ENCODE results near the gene GUCY2C. TPM values are rescaled to one million over a fixed set of nuclear protein-coding genes. Genes with fewer than 3 reads are reported as not detected.

Gene GUCY2C
- total and polyA plus RNA-seq, 2 donors (not counting 3 experiments of a cell fraction or from before 2014, with no cell fraction given), result not detected

- CTCF ChIA-PET, result interaction anchor here (1.1 kb wide), 1 partner anchor 28 kb away, joined by 3 read pairs; no protein-coding TSS in a partner anchor
- no TSS peak for BruUV-seq (replicated peaks)
These were observed 60.6 kb downstream of the GUCY2C start for GRCh38 chr12:14635776-14636175.

More at GRCh38 chr12:14635776-14636175, 60.6 kb downstream of the GUCY2C start:
- Histone ChIP-seq H3K36me3 (ENCODE audit: control insufficient read depth in 2 of 2, extremely low read depth in 1 of 2, insufficient read depth in 2 of 2, low read length in 2 of 2) (no peaks in the 10 kb centered on the region), H3K4me1 (ENCODE audit: control insufficient read depth, extremely low read depth, insufficient read depth, low read length) (peaks cover 2% of the 10 kb centered on the region), H3K79me2 (ENCODE audit: control insufficient read depth, insufficient read depth, low read length) (no peaks in the 10 kb centered on the region), H3K4me3 (replicated peaks in 1 of 3; ENCODE audit: insufficient read depth in 1 of 3, low read depth in 1 of 3, low read length in 3 of 3) (no peak overlapping the region), H3K27me3 (ENCODE audit: control insufficient read depth in 2 of 2, insufficient read depth in 2 of 2, low read length in 2 of 2) (no peaks in the 10 kb centered on the region), H4K20me1 (replicated peaks; ENCODE audit: control insufficient read depth, extremely low read depth, insufficient read depth, low read length) (no peaks in the 10 kb centered on the region), H3K9ac (replicated peaks; ENCODE audit: extremely low read depth, insufficient read depth, low read length) (no peak overlapping the region), H3K27ac (ENCODE audit: insufficient read depth, low read depth, low read length) (no peak overlapping the region), H3K4me2 (ENCODE audit: insufficient read depth, low read length) (no peak overlapping the region), H3K9me3 (replicated peaks; ENCODE audit: control insufficient read depth, insufficient read depth, low read length) (no peaks in the 10 kb centered on the region), H2AFZ (ENCODE audit: low read depth, low read length) (no peak overlapping the region), H3K9me1 (replicated peaks; ENCODE audit: control insufficient read depth, extremely low read depth, insufficient read depth, low read length) (no peaks in the 10 kb centered on the region)
- DNase-seq (ENCODE audit: low read depth, low spot score), result no peak
- POLR2A ChIA-PET, result no interaction called here
- intact Hi-C loops (cut with micrococcal nuclease) (no loop called here), dilution Hi-C loops (cut with MboI; ENCODE audit: extremely low pct_ligation_motif_present, low sequenced_read_pairs) (no loop called here)
- TF ChIP-seq EZH2 (IDR thresholded peaks at IDR 0.05; ENCODE audit: borderline replicate concordance, low read depth, low read length, severe bottlenecking) (no peak), GATA2 (IDR thresholded peaks at IDR 0.05; ENCODE audit: insufficient read depth, insufficient read length, low read depth, low read length) (no peak), POLR2A (IDR thresholded peaks at IDR 0.05; ENCODE audit: low read depth, low read length) (no peak), MYC (IDR thresholded peaks at IDR 0.05; ENCODE audit: low read depth, low read length) (no peak), POLR2AphosphoS5 (IDR thresholded peaks at IDR 0.05; ENCODE audit: insufficient read depth, low read depth, low read length) (no peak), FOS (IDR thresholded peaks at IDR 0.05; ENCODE audit: borderline replicate concordance, insufficient read depth, low read length) (no peak), CTCF (IDR thresholded peaks at IDR 0.05; ENCODE audit: extremely low read depth in 1 of 2, insufficient read depth in 1 of 2, low read depth in 1 of 2, low read length in 2 of 2) (no peak), MAX (IDR thresholded peaks at IDR 0.05; ENCODE audit: insufficient read depth, insufficient read length) (no peak), JUN (IDR thresholded peaks at IDR 0.05; ENCODE audit: borderline replicate concordance, insufficient read depth, insufficient read length, low read depth) (no peak)
- FAIRE-seq, result no peak

Measured in endothelial cell of umbilical vein (primary cell).